GM12878 (cell line): ENCODE data around the gene RPS6KL1. TPM values are rescaled to one million over a fixed set of nuclear protein-coding genes. Genes with fewer than 3 reads are reported as not detected.
A peak's percentile ranks its signal among the peaks of the same experiment; 100 is the strongest.

ENCODE experiments used
- ATAC-seq: fragments of 200-7000 bp; cut with Tn5 transposase; 3 replicates; pipeline ENCODE4 v1.9.1; 2020; ENCODE audit warnings: mild to moderate bottlenecking, moderate library complexity
- BruUV-seq: library from RNA; stranded (reverse); fragments of 400-500 nt; replicated peaks from 2 replicates; lab custom pipeline; 2021; lab: Mats Ljungman, UMichigan
- CTCF ChIA-PET: fragments of 300-600 bp; sonication (Branson Sonifier 250); formaldehyde crosslinking; extraction: SDS; loops from one replicate; lab custom pipeline; 2021; ENCODE audit warnings: inconsistent platforms; lab: Yijun Ruan, JAX
- POLR2A ChIA-PET: fragments of 350-600 bp; formaldehyde crosslinking; extraction: SDS; loops from one replicate; lab custom pipeline; 2021; ENCODE audit warnings: inconsistent platforms; lab: Charles Lee
- RAD21 ChIA-PET: fragments of 300-600 bp; sonication (Branson Sonifier 250); formaldehyde crosslinking; loops from one replicate; lab custom pipeline; 2023; ENCODE audit warnings: antibody characterized with exemption; ENCODE audit not compliant: unreplicated experiment; lab: Charles Lee
- SMC1A ChIA-PET: fragments of 300-600 bp; sonication (Branson Sonifier 250); formaldehyde crosslinking; loops from one replicate; lab custom pipeline; 2023; ENCODE audit not compliant: unreplicated experiment, uncharacterized antibody; lab: Charles Lee
- DNase-seq: peaks from one replicate; pipeline ENCODE4 v3.0.0-alpha.2; 2011; ENCODE audit warnings: low read depth, low spot score
- FAIRE-seq: peaks from 3 replicates; lab custom pipeline; 2011; peaks lifted over from hg19 to GRCh38; lab: Jason Lieb, UNC
- H2AFZ ChIP-seq: 2 replicates; pipeline ENCODE4 v1.6.0; 2011; ENCODE audit warnings: low read depth, low read length, control low read depth; ENCODE audit not compliant: control insufficient read depth
- H3K27ac ChIP-seq: 2 replicates; pipeline ENCODE4 v1.5.1; 2011; ENCODE audit warnings: control low read depth; ENCODE audit not compliant: control insufficient read depth, insufficient read depth
- H3K27me3 ChIP-seq, 2 experiments: replicated peaks in 1 of 2; 2 replicates each; pipeline versions ENCODE4 v1.6.0 to v1.6.1; 2011; ENCODE audit warnings: low read length in 1 of 2; ENCODE audit not compliant: control insufficient read depth in 2 of 2, insufficient read depth in 2 of 2
- H3K36me3 ChIP-seq, 2 experiments: 2 replicates each; pipeline ENCODE4 v1.5.1; 2011; ENCODE audit warnings: low read length in 1 of 2; ENCODE audit not compliant: control insufficient read depth in 2 of 2, insufficient read depth in 2 of 2
- H3K4me1 ChIP-seq: 2 replicates; pipeline ENCODE4 v1.6.1; 2011; ENCODE audit warnings: mild to moderate bottlenecking, low read length, moderate library complexity, mixed read lengths; ENCODE audit not compliant: control insufficient read depth, insufficient read depth
- H3K4me2 ChIP-seq: 2 replicates; pipeline ENCODE4 v1.6.0; 2011; ENCODE audit warnings: control low read depth; ENCODE audit not compliant: control insufficient read depth, insufficient read depth
- H3K4me3 ChIP-seq: fragments of 200-600 bp; sonication (generic); 2 replicates; pipeline ENCODE4 v1.5.1; 2016
- H3K79me2 ChIP-seq: 2 replicates; pipeline ENCODE4 v1.6.0; 2011; ENCODE audit warnings: low read length; ENCODE audit not compliant: control insufficient read depth, insufficient read depth
- H3K9ac ChIP-seq: 2 replicates; pipeline ENCODE4 v1.8.0; 2011; ENCODE audit warnings: low read length, control low read depth, mixed read lengths; ENCODE audit not compliant: control insufficient read depth, insufficient read depth
- H3K9me3 ChIP-seq: replicated peaks from 3 replicates; pipeline ENCODE4 v1.5.1; 2011; ENCODE audit warnings: mild to moderate bottlenecking, low read length; ENCODE audit not compliant: control insufficient read depth, insufficient read depth
- H4K20me1 ChIP-seq: 2 replicates; pipeline ENCODE4 v1.6.0; 2011; ENCODE audit not compliant: control insufficient read depth, insufficient read depth
- BHLHE40 ChIP-seq, 2 experiments: fragments of 450-650 bp in 1 of 2; IDR thresholded peaks; 2 replicates each; pipeline ENCODE4 v1.6.1; 2011 to 2017; ENCODE audit warnings: low read depth in 2 of 2, borderline replicate concordance in 1 of 2, improper control_type of control experiment in 1 of 2, low read length in 1 of 2, mild to moderate bottlenecking in 1 of 2
- CHD4 ChIP-seq: fragments of 200-600 bp; sonication (generic); IDR thresholded peaks from 2 replicates; pipeline ENCODE4 v1.6.1; 2016; ENCODE audit warnings: mild to moderate bottlenecking
- CREB1 ChIP-seq: IDR thresholded peaks from 2 replicates; pipeline ENCODE4 v1.6.1; 2012; ENCODE audit warnings: low read depth, mild to moderate bottlenecking, inconsistent platforms
- CREM ChIP-seq: IDR thresholded peaks from 2 replicates; pipeline ENCODE4 v1.6.1; 2014; ENCODE audit warnings: antibody characterized with exemption, low read depth
- DPF2 ChIP-seq: fragments of 450-650 bp; IDR thresholded peaks from 2 replicates; pipeline ENCODE4 v1.6.1; 2017; ENCODE audit warnings: mild to moderate bottlenecking
- EP300 ChIP-seq, 2 experiments: fragments of 150-350 bp in 1 of 2; IDR thresholded peaks; 2 replicates each; pipeline ENCODE4 v1.6.1; 2011 to 2012; ENCODE audit warnings: low read depth in 2 of 2, low read length in 2 of 2, borderline replicate concordance in 1 of 2, improper control_type of control experiment in 1 of 2, inconsistent platforms in 1 of 2; ENCODE audit not compliant: control insufficient read depth in 1 of 2
- IKZF2 ChIP-seq, 2 experiments: fragments of 450-650 bp; IDR thresholded peaks; 2 replicates each; pipeline ENCODE4 v1.6.1; 2017; ENCODE audit warnings: mild to moderate bottlenecking in 2 of 2, moderate library complexity in 2 of 2
- IRF4 ChIP-seq: IDR thresholded peaks from 2 replicates; pipeline ENCODE4 v1.6.1; 2011; ENCODE audit warnings: low read depth, low read length
- MXI1 ChIP-seq: fragments of 150-350 bp; IDR thresholded peaks from 2 replicates; pipeline ENCODE4 v1.6.1; 2011; ENCODE audit warnings: low read depth, mild to moderate bottlenecking, inconsistent platforms, low read length, improper control_type of control experiment
- SIN3A ChIP-seq: IDR thresholded peaks from 2 replicates; pipeline ENCODE4 v1.6.1; 2012; ENCODE audit warnings: low read depth, low read length, improper control_type of control experiment
- SMC3 ChIP-seq: IDR thresholded peaks from 2 replicates; pipeline ENCODE4 v1.6.1; 2011; ENCODE audit warnings: low read length, improper control_type of control experiment, borderline replicate concordance
- SP1 ChIP-seq: IDR thresholded peaks from one replicate; pipeline ENCODE4 v1.6.1; 2011; ENCODE audit warnings: low read depth, low read length
- SPI1 ChIP-seq: IDR thresholded peaks from 2 replicates; pipeline ENCODE4 v1.6.1; 2011; ENCODE audit warnings: low read depth, mild to moderate bottlenecking, low read length, moderate library complexity, borderline replicate concordance; ENCODE audit not compliant: insufficient read depth
- SUZ12 ChIP-seq: fragments of 200-600 bp; sonication (generic); IDR thresholded peaks from one replicate; pipeline ENCODE4 v1.6.1; 2018; ENCODE audit warnings: antibody characterized with exemption, mild to moderate bottlenecking; ENCODE audit not compliant: unreplicated experiment
- TCF7 ChIP-seq: IDR thresholded peaks from 2 replicates; pipeline ENCODE4 v1.6.1; 2014; ENCODE audit warnings: antibody characterized with exemption, borderline replicate concordance
- ZNF217 ChIP-seq: fragments of 450-650 bp; IDR thresholded peaks from 2 replicates; pipeline ENCODE4 v1.6.1; 2017; ENCODE audit warnings: antibody characterized with exemption, mild to moderate bottlenecking
- ZNF592 ChIP-seq: fragments of 450-650 bp; IDR thresholded peaks from 2 replicates; pipeline ENCODE4 v1.6.1; 2017; ENCODE audit warnings: mild to moderate bottlenecking, moderate library complexity
- WGBS: methylation state at CpG from one replicate; pipeline ENCODE4 v1.1.6; 2016; ENCODE audit warnings: low lambda C conversion rate; ENCODE audit not compliant: insufficient replicate concordance, insufficient coverage; ENCODE audit errors: missing lambda C conversion rate; 5-methylcytosine and 5-hydroxymethylcytosine counted together
- in situ Hi-C: fragments of 300-500 bp; cut with MboI; formaldehyde crosslinking; loops from 9 replicates; pipeline ENCODE4 v1.14.3; 2018; ENCODE audit warnings: mixed read lengths
- intact Hi-C: fragments of 100-400 bp; cut with micrococcal nuclease; formaldehyde crosslinking; loops from one replicate; pipeline ENCODE4 v1.14.2; 2022; ENCODE audit not compliant: unreplicated experiment
- polyA plus RNA-seq, 11 experiments: library from polyadenylated mRNA; depleted of rRNA in 4 of 11; unstranded in 6 of 11; stranded (reverse) in 5 of 11; fragments of >200 nt; fragmentation: Nextera tagmentation in 4 of 11; fragmentation: Illumina TruSeq in 1 of 11; extraction: Ambion mirVana in 4 of 11; extraction: Trizol in 1 of 11; gene quantifications; 1 replicate in 1 of 11; 2 replicates in 10 of 11; pipeline versions ENCODE4 v1.2.1 to v1.2.3, GENCODE V29; 2011 to 2016; ENCODE audit warnings: inconsistent platforms in 2 of 11, missing spikeins in 2 of 11, low read depth in 1 of 11
- total RNA-seq, 4 experiments: library from RNA; depleted of rRNA in 3 of 4; stranded (reverse); fragments of >200 nt in 3 of 4; fragmentation: Illumina TruSeq in 1 of 4; extraction: Trizol in 1 of 4; gene quantifications; 2 replicates each; pipeline versions ENCODE4 v1.2.1 to v1.2.3, GENCODE V29; 2013 to 2021

Gene RPS6KL1
- total and polyA plus RNA-seq, 10 of the 15 experiments (the other 5 are each of a cell fraction or from before 2014, with no cell fraction given), result 0.04 to 4.2 (median 2.0) TPM

- H3K4me1 ChIP-seq, result no peaks in the 10 kb centered on the region
- H3K4me2 ChIP-seq, result no peak overlapping the region
Measured at GRCh38 chr14:74867673-74868072, 55.4 kb downstream of the RPS6KL1 start.

GRCh38 chr14:74866708-74867389 lies 56.2 kb downstream of the RPS6KL1 start:
- H3K4me3 ChIP-seq, result no peak overlapping the region
- 95% methylated on average over 3 of the region's 3 CpGs for WGBS
- POLR2A ChIA-PET, result no interaction called here

More at GRCh38 chr14:74867673-74868072, 55.4 kb downstream of the RPS6KL1 start:
- SMC1A ChIA-PET, result interaction anchor here (1.3 kb wide), 1 partner anchor 18 kb away, joined by 3 read pairs; no protein-coding TSS in a partner anchor
- H3K4me3 ChIP-seq, result no peak overlapping the region
- no peak overlapping the region for H3K27ac ChIP-seq
- TF ChIP-seq BHLHE40 (IDR thresholded peaks at IDR 0.05; ENCODE audit: borderline replicate concordance in 1 of 2, low read depth in 2 of 2, low read length in 1 of 2) (no peak), SMC3 (no peak), ZNF217 (no peak), IRF4 (no peak), CREB1 (no peak), EP300 (IDR thresholded peaks at IDR 0.05; ENCODE audit: borderline replicate concordance in 1 of 2, control insufficient read depth in 1 of 2, low read depth in 2 of 2, low read length in 2 of 2) (no peak), DPF2 (no peak)
- H3K9me3 ChIP-seq, result no peaks in the 10 kb centered on the region
- H3K79me2 ChIP-seq, result no peaks in the 10 kb centered on the region
- WGBS, result under 1% methylated on average over 5 of the region's 5 CpGs
- no peak overlapping the region for H2AFZ ChIP-seq
- CTCF ChIA-PET, result interaction anchor here (1.0 to 20.7 kb wide), 6 partner anchors 9 to 259 kb away, joined by 3 to 289 read pairs (median 8); no protein-coding TSS in a partner anchor
- intact Hi-C loops, result loop anchor here (10.0 kb wide), 1 partner anchor 427 kb away; no protein-coding TSS in a partner anchor
- H3K36me3 ChIP-seq, result no peaks in the 10 kb centered on the region
- no TSS peak for BruUV-seq
- no peaks in the 10 kb centered on the region; a peak in 1 of 4 replicates for H3K27me3 ChIP-seq
- ATAC-seq (peak; percentile 32; the same call in 1 of the 3 replicates), FAIRE-seq (peak; percentile 18), DNase-seq (no peak)
- no peak overlapping the region for H3K9ac ChIP-seq
- RAD21 ChIA-PET, result interaction anchor here (2.3 kb wide), 1 partner anchor 38 kb away, joined by 7 read pairs; no protein-coding TSS in a partner anchor
- H4K20me1 ChIP-seq, result no peaks in the 10 kb centered on the region
- POLR2A ChIA-PET, result no interaction called here
- in situ Hi-C loops, result no loop called here

More at GRCh38 chr14:74866708-74867389, 56.2 kb downstream of the RPS6KL1 start:
- in situ Hi-C loops (no loop called here), intact Hi-C loops (loop anchor here (10.0 kb wide), 1 partner anchor 428 kb away; no protein-coding TSS in a partner anchor)
- H3K36me3 ChIP-seq, result no peaks in the 10 kb centered on the region
- no peaks in the 10 kb centered on the region for H3K4me1 ChIP-seq
- no peaks in the 10 kb centered on the region for H3K79me2 ChIP-seq
- H3K27ac ChIP-seq, result no peak overlapping the region
- SMC1A ChIA-PET, result interaction anchor here (1.3 to 1.7 kb wide), 2 partner anchors 17 to 38 kb away, joined by 3 to 5 read pairs; no protein-coding TSS in a partner anchor
- CTCF ChIA-PET, result interaction anchor here (1.0 to 20.7 kb wide), 5 partner anchors 8 to 221 kb away, joined by 3 to 289 read pairs (median 8); no protein-coding TSS in a partner anchor
- RAD21 ChIA-PET, result interaction anchor here (2.3 kb wide), 1 partner anchor 39 kb away, joined by 7 read pairs; no protein-coding TSS in a partner anchor
- no peaks in the 10 kb centered on the region for H3K9me3 ChIP-seq
- BruUV-seq, result no TSS peak
- no peak for TF ChIP-seq TCF7
- no peak for TF ChIP-seq SP1
- no peak for TF ChIP-seq SPI1
- TF ChIP-seq ZNF592, result no peak
- TF ChIP-seq SIN3A, result no peak
- TF ChIP-seq CREM, result no peak
- no peak for TF ChIP-seq SUZ12
- TF ChIP-seq MXI1, result no peak
- no peak for TF ChIP-seq CHD4
- TF ChIP-seq IKZF2 (IDR thresholded peaks at IDR 0.05), result no peak
- H4K20me1 ChIP-seq, result no peaks in the 10 kb centered on the region
- no peak overlapping the region for H3K4me2 ChIP-seq
- H3K27me3 ChIP-seq, result no peaks in the 10 kb centered on the region; a peak in 1 of 4 replicates
- DNase-seq (no peak), ATAC-seq (no peak), FAIRE-seq (no peak)
- no peak overlapping the region for H2AFZ ChIP-seq
- no peak overlapping the region for H3K9ac ChIP-seq
